NCI-H187 treated with DMSO at 0.1 percent for 48 hours (cell line): ENCODE measurements around the gene HMGN3.
"Not testable (repeated sequence)": the region's sequence is repeated elsewhere in the genome, so short reads cannot be mapped to it uniquely, and the experiment has no call there.

Experiments
- DNase-seq: peaks from one replicate; lab custom pipeline; 2025; lab: John Stamatoyannopoulos, UW

HMGN3 gene

GRCh38 chr6:79234150-79235022, at the start of gene HMGN3:
Gene HMGN3, minus strand, starts transcription at chr6:79234682.
- peak; percentile 78 for DNase-seq

- DNase-seq = no peak
These were observed 46.3 kb upstream of the HMGN3 start for GRCh38 chr6:79280756-79281155.

- no peak for DNase-seq
These were observed 42.6 kb upstream of the HMGN3 start for GRCh38 chr6:79277109-79277508.

DNA sequence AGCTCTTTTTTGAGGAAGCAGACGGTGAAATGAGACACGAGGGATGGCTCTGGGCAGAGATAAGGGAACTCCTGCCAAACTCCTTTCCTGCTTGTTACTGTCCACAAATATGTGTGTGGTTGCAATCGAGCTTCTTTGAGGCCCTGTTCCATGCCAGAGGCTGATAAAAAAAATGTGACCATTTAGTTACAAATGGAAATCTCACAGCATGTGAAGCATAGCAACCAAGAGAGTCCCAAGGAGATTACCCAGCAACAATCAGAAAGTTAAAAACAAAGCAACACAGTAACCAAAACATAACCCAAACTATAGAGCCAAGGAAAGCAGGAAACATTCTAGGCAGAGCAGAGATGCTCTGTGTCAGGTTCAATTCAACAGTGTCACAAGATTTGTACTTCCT, 35.4 kb upstream of the HMGN3 start:
- no peak for DNase-seq

DNA sequence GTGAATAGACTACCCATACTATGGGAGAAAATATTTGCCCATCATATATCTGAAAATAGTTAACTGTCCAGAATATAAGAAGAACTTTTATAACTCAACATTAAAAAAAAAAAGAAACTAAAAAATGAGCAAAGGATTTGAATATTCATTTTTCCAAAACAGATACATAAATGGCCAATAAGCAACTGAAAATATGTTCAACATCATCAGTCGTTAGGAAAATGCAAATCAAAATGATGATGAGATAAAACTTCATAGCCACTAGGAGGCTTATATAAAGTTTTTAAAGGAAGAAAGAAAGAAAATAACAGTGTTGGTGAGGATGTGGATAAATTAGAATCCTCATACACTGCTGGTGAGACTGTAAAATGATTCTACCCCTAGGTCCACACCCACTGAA, 32.6 kb upstream of the HMGN3 start:
- DNase-seq = no peak

DNA sequence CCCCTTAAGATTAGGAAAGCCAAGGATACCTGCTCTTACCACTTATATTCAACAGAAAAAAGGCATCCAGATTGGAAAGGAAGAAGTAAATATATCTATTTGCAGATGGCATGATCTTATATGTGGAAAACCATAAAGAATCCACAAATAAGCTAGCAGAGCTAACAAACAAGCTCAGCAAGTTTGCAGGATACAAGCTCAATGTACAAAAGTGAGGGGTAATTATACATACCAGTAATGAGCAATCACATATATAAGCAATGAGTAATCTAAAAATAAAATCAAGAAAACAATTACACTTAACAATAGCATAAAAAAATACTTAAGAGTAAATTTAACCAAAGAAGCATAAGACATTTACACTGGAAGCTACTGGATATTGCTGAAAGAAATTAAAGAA, 31.6 kb upstream of the HMGN3 start:
- DNase-seq = no peak

GRCh38 chr6:79263359-79263758, 28.9 kb upstream of the HMGN3 start:
- DNase-seq = no peak

DNA sequence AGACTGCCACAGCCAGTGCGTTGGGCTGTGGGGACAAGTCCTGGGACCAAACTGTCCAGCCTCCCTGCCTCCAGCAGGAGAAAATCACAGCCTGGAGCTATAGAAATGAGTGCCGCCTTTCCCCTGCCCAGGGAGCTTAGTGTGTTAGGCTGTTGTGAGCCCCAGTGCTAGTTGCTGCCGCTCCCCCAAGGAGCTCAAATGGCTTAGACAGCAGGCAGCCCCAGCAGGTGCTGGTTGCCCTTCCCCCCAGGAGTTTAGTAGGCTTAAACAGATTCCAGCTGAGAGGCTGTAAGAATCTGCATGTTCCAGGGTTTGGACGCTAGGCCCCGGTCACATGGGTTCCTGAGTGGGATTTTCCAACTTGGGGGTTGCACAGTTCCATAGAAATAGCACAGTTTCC, 27.2 kb upstream of the HMGN3 start:
- no peak for DNase-seq

- no peak for DNase-seq
These were observed 26.3 kb upstream of the HMGN3 start for GRCh38 chr6:79260772-79261171.

- no peak for DNase-seq
These were observed 23.1 kb upstream of the HMGN3 start for GRCh38 chr6:79257381-79258205.

- not testable (repeated sequence) for DNase-seq
These were observed 22.3 kb upstream of the HMGN3 start for GRCh38 chr6:79256770-79257169.

DNA sequence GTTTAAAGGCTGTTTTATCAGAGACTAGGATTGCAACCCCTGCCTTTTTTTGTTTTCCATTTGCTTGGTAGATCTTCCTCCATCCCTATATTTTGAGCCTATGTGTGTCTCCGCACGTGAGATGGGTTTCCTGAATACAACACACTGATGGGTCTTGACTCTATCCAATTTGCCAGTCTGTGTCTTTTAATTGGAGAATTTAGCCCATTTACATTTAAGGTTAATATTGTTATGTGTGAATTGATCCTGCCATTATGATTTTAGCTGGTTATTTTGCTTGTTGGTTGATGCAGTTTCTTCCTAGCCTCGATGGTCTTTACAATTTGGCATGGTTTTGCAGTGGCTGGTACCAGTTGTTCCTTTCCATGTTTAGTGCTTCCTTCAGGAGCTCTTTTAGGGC, 20.6 kb upstream of the HMGN3 start:
- DNase-seq = not testable (repeated sequence)

DNA sequence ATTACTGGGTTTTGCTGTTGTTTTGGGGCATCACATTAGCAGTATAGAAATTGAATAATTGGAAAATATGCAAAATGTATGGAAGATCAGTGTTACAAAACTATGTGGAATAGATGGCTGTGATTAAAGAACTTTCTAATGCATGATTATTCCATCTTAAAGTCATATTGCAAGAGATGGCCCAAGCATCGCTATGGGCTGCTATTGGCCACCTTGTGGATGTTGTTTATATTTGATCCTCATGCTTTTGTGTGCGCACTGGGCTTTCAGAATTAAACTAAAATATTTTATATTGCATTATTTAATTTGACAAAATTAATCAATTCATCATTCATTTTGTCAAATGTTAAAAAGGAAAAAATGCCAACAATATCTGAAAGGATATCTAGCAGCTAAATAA, 16.1 kb upstream of the HMGN3 start:
- no peak for DNase-seq

GRCh38 chr6:79250107-79250514, 15.6 kb upstream of the HMGN3 start:
- DNase-seq = no peak

GRCh38 chr6:79249136-79249535, 14.7 kb upstream of the HMGN3 start:
- DNase-seq = no peak

DNA sequence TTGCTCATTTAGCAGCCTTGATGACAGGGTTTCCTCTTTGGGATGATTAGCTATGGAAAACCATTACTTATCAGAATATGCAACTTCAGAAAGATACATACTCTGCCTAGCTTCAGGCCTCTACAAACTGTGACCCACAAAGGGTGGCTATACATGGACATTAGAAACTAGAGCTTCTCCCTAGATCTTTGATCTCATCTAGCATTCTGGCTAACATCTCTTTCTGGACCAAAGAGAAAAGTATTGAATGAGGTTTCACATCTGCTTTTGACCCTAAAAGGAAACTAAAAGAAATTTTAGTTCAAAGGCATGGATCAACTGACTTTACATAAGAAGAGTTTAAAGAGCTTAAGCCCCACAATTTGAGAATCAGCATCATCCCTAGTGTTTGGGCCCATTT, 12.4 kb upstream of the HMGN3 start:
- DNase-seq = no peak

DNA sequence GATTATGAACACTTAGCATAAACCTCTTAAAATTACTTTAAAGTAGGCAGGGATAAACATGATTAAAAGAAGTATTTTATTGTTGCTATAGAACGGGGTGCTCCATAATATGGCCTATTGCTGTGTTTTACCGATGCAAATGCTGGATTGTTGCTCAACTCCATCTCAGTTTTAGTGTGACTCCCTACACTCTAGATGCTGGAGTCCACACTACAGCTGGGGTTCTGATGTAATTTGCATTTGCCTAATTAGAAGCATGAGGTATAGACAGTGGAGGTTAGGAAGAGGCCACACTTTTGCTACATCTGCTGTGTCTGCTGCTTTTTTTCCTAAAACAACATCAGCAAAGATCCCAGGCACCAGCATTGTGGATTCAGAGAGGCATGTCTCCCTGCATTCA, 6.7 kb upstream of the HMGN3 start:
- DNase-seq = no peak

DNA sequence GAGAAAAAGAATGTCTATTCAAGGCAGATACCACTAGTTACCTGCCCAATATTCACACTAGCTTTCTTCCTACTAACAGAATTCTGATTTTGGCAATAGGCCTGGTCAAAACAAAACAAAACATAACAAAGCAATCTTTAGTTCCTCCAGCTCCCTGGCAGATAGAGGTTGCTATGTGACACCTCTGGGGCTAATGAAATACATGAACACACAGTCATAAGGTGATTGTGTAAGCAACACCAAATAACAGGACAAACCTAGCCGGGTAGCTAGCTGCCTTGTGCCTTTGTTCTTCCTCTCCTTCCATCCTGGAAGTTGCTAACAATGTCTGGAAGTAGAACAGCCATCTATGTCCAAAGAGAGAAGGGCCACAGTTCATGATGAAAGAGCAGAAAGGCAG, 6.0 kb upstream of the HMGN3 start:
- no peak for DNase-seq

DNA sequence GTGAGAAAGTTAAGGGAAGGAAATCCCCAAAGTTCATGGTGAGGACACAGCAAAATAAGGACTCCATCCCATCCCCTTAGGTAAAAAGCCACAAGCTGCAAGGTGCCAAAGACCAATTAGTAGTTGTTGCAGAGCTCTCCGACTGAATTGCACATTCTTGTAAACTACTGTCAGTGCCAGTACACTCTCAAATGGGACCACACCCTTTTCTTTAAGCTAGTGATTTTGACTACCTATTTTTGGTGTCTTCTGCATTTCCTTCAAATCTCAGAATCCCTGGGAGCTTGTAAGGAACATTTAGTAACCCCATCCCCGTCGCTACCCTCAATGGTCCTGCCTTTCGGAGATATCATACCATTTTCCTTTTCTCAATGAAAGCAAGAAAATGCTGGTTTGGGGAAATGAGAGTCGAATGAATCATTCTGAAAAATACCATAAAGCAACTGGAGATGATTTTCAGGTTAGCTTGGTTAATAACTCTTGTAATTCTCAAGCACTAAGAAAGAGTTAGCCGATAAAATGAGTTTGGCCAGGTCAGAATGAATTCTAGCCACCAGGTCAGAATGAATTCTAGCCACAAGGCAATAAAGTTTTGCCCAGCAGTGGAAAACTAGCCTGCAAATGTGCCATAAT, 5.2 kb upstream of the HMGN3 start:
- DNase-seq = no peak

DNA sequence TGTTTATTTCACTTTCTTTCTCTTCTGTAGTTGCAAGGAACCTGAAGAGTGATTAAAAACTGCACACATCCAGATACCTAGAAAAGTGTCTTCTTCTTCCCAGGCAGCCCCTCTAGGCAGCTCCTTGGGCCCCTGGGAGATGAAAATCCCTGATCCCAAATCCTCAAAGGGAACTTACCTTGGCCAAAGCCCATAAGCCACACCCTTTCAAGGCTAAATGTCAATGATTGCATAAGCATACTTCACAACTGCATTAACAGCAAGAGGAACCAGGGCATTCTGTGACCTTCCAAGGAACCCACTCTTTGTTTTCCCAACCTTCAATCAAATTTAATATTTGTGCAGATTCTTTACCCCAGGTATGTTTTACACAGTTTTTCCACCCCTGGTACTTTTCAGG, 4.4 kb upstream of the HMGN3 start:
- DNase-seq = no peak

DNA sequence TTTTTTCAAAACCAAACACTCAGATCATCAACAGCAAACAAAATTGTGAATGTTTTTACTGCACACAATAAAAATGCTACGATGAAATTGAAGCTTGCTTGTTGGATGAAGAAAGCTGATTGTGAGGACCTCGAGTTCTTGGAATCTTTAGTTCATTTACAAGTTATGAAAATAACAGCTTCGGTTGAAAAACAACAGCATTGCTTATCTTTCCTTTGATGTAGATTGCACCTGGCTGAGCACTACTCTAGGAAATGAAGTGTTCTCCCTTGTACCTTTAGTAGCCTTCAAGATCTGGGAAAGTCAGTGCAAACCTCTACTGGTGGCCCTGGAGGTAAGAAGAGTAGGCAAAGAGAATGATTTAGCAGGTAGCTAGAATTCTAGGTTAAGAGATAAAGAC, 2.2 kb upstream of the HMGN3 start:
- DNase-seq = no peak

DNA sequence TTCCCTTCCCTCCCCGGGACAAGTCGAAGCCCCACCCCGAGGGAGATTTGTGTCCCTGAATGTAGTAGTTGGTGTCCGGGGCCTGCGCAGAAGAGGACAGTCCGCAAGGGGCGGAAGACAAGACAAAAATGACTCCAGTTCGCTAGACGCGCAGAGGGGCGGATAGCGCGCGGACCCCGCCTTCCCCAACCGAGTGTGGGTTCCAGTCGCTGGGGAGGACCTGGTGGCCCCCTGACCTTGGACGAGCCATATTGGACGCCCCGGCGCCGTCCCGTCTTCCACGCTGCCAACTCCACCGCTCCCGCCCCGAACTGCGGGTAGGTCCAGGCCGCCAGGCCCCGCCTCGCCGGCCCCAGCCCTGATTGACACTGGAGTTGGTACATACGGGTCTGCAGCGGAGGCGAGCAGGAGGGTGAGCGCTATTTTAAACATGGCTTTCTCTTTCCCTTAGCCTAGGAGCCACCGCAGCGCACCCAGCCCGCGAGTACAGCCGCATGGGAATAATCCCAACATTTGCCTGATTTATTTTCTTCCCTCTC, 802 bp downstream of the HMGN3 start:
- peak; percentile 37 for DNase-seq
